Stomach (tissue), 9 donors: ENCODE results near the gene ARHGEF10L. TPM values are rescaled to one million over a fixed set of nuclear protein-coding genes. Genes with fewer than 3 reads are reported as not detected.

Experiments
- DNase-seq, 2 donors: peaks; one replicate each; pipeline versions ENCODE4 v3.0.0 to v3.0.0-alpha.2; 2013 to 2019
- H3K27ac ChIP-seq, 5 donors: fragments of 200-600 bp in 4 of 5; sonication (generic) in 4 of 5; one replicate each; pipeline ENCODE4 v1.5.1; 2013 to 2019; ENCODE audit warnings: mild to moderate bottlenecking in 1 of 5, moderate library complexity in 1 of 5
- H3K27me3 ChIP-seq, 3 donors: fragments of 200-600 bp; sonication (generic); one replicate each; pipeline ENCODE4 v1.5.1; 2017 to 2019; ENCODE audit warnings: mixed run types in 1 of 3
- H3K36me3 ChIP-seq, 4 donors: fragments of 200-600 bp; sonication (generic); 1 replicate in 3 of 4; 2 replicates in 1 of 4; pipeline ENCODE4 v1.5.1; 2016 to 2019
- H3K4me1 ChIP-seq, 4 donors: fragments of 200-600 bp; sonication (generic); one replicate each; pipeline ENCODE4 v1.5.1; 2016 to 2019
- H3K4me3 ChIP-seq, 4 donors: fragments of 200-600 bp; sonication (generic) in 3 of 4; one replicate each; pipeline ENCODE4 v1.5.1; 2016 to 2019; ENCODE audit warnings: mild to moderate bottlenecking in 1 of 4
- H3K9me3 ChIP-seq, 4 donors: fragments of 200-600 bp; sonication (generic); one replicate each; pipeline ENCODE4 v1.5.1; 2016 to 2019
- CTCF ChIP-seq, 7 experiments: fragments of 450-650 bp in 4 of 7; fragments of 200-600 bp in 3 of 7; sonication (generic) in 3 of 7; IDR thresholded peaks; one replicate each; pipeline ENCODE4 v1.5.1; 2016 to 2019; ENCODE audit warnings: antibody characterized with exemption in 7 of 7, control low read depth in 2 of 7, mild to moderate bottlenecking in 1 of 7
- EP300 ChIP-seq: sonication (generic); formaldehyde crosslinking; IDR thresholded peaks from one replicate; pipeline ENCODE4 v1.6.1; 2017; ENCODE audit warnings: antibody characterized with exemption
- POLR2A ChIP-seq, 4 donors: fragments of 450-650 bp; IDR thresholded peaks; one replicate each; pipeline ENCODE4 v1.6.1; 2016; ENCODE audit warnings: antibody characterized with exemption in 4 of 4, control low read depth in 2 of 4, mild to moderate bottlenecking in 1 of 4, moderate library complexity in 1 of 4
- POLR2AphosphoS5 ChIP-seq, 3 donors: sonication (generic); formaldehyde crosslinking; IDR thresholded peaks; one replicate each; pipeline ENCODE4 v1.6.1; 2016; ENCODE audit warnings: antibody characterized with exemption in 3 of 3
- WGBS, 5 donors: extraction: QIAGEN DNeasy Blood & Tissue Kit in 3 of 5; methylation state at CpG; one replicate each; pipeline versions ENCODE4 v1.1.5 to v1.1.7; 2013 to 2018; 5-methylcytosine and 5-hydroxymethylcytosine counted together
- intact Hi-C: fragments of 100-400 bp; cut with DNase I; formaldehyde crosslinking; loops from one replicate; pipeline ENCODE4 v1.15.1; 2023; ENCODE audit warnings: low total_unique reads
- polyA plus RNA-seq, 3 donors: library from polyadenylated mRNA; stranded (reverse); fragments of 200-250 nt; gene quantifications; one replicate each; pipeline ENCODE4 v1.2.3, GENCODE V29; 2013
- total RNA-seq, 5 donors: library from RNA; depleted of rRNA; stranded (reverse); fragments of >200 nt; gene quantifications; one replicate each; pipeline versions ENCODE4 v1.1.0 to v1.2.3, GENCODE V29; 2014 to 2016
- donor health status: healthy with polysubstance abuse.
- donor health status: Bipolar disorder and iron deficiency.
- donor health status: healthy.

The ARHGEF10L gene
- total and polyA plus RNA-seq, 8 donors: 15.4 to 329 (median 45.0) TPM

- Histone ChIP-seq H3K4me3 (no peak overlapping the region), H3K27me3 (no peaks in the 10 kb centered on the region), H3K4me1 (peaks cover 67 to 100% (median 84%) of the 10 kb centered on the region in 4 donors), H3K27ac (peak overlapping the region in 4 of 5 donors; percentile 20 to 94 (median 69)), H3K36me3 (no peaks in the 10 kb centered on the region), H3K9me3 (no peaks in the 10 kb centered on the region)
- TF ChIP-seq POLR2A (IDR thresholded peaks at IDR 0.05) (no peak), EP300 (no peak), CTCF (IDR thresholded peaks at IDR 0.05) (no peak), POLR2AphosphoS5 (IDR thresholded peaks at IDR 0.05) (no peak)
- no peak for DNase-seq
- intact Hi-C loops: no loop called here
- WGBS, 5 donors: 79 to 92% (median 86%) methylated on average over 9 of the region's 9 CpGs
Observed at GRCh38 chr1:17572264-17572985, 32.9 kb downstream of the ARHGEF10L start.

- peak in 1 of 2 donors; percentile 70 for DNase-seq
- Histone ChIP-seq H3K4me3 (no peak overlapping the region), H3K27ac (peak overlapping the region in 4 of 5 donors; percentile 52 to 94 (median 74)), H3K4me1 (peaks cover 57 to 100% (median 79%) of the 10 kb centered on the region in 4 donors), H3K27me3 (no peaks in the 10 kb centered on the region), H3K9me3 (no peaks in the 10 kb centered on the region), H3K36me3 (no peaks in the 10 kb centered on the region)
- TF ChIP-seq POLR2AphosphoS5 (IDR thresholded peaks at IDR 0.05): no peak
- TF ChIP-seq CTCF (IDR thresholded peaks at IDR 0.05): no peak
- TF ChIP-seq POLR2A (IDR thresholded peaks at IDR 0.05): no peak
- TF ChIP-seq EP300: no peak
- WGBS, 5 donors: 20 to 56% (median 30%) methylated on average over 4 to 10 of the region's 10 CpGs
- intact Hi-C loops: no loop called here
Observed at GRCh38 chr1:17573518-17574041, 34.1 kb downstream of the ARHGEF10L start.

DNA sequence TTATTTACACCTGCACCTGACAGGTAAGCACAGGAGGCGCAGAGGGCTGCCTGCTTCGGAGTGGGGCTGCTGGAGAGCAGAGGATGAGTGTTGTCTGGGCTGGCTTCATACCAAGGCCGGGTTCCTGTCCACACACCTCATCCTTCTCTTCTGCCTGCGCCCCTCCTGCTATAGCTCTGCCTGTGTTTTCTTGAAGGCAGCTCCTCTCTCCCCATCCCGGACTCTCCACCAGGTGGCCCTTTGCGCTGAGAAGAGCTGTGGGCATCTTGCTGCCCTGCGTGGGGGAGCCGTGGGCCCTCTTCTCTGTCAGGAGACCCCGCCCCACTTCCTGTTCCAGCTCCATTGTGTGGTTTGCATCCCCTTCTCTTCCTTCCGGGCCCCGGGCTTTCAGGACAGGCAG is 35.0 kb downstream of the ARHGEF10L start:
- TF ChIP-seq EP300 (no peak), POLR2AphosphoS5 (IDR thresholded peaks at IDR 0.05) (no peak), CTCF (IDR thresholded peaks at IDR 0.05) (no peak), POLR2A (IDR thresholded peaks at IDR 0.05) (no peak)
- Histone ChIP-seq H3K4me3 (no peak overlapping the region), H3K27me3 (no peaks in the 10 kb centered on the region), H3K27ac (peak overlapping the region in 4 of 5 donors; percentile 52 to 94 (median 74)), H3K4me1 (peaks cover 49 to 98% (median 72%) of the 10 kb centered on the region in 4 donors), H3K36me3 (no peaks in the 10 kb centered on the region), H3K9me3 (no peaks in the 10 kb centered on the region)
- WGBS, 5 donors: 54 to 64% (median 57%) methylated on average over 11 of the region's 11 CpGs
- intact Hi-C loops: no loop called here
- peak in 1 of 2 donors; percentile 58 for DNase-seq

DNA sequence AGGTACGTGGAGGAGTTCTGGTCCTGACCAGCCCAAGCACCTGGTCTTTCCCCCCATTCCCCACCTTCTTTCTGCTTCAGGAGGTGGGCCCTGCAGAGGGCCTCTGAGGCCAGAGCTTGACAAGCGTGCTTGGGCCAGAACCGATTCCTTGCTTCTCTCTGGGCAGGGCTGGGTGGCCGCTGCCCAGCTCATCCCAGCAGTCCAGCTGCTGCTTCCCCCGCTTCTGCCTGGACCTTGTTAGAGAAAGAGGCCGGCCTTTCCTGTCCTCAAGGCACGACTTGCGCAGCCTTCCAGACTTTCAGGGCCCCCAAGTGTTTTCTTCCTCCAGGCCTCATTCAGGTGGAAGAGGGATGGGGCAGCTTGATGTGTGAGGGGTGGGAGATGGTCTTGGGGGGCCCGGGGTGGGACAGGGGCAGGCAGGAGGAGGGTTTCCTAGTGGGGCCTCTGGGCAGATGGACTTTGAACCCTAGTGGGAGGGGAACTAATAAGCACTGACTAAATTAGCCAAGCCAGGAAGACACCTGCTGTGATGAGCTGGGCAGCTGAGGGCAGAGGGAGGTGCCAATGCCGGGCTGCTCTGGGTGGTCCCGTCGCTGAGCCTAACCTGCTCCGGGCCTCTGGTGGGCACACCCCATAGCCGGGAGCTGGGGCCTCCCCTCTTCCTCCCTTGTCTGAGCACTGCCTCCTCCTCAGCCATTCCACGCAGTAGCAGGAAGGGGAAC is 36.5 kb downstream of the ARHGEF10L start:
- Histone ChIP-seq H3K4me3 (no peak overlapping the region), H3K27ac (peak overlapping the region; percentile 17 to 94 (median 61)), H3K9me3 (no peaks in the 10 kb centered on the region), H3K27me3 (no peaks in the 10 kb centered on the region), H3K4me1 (peaks cover 42 to 98% (median 70%) of the 10 kb centered on the region in 4 donors), H3K36me3 (no peaks in the 10 kb centered on the region)
- TF ChIP-seq CTCF (IDR thresholded peaks at IDR 0.05) (no peak), POLR2A (IDR thresholded peaks at IDR 0.05) (no peak)
- intact Hi-C loops: no loop called here
- peak in 1 of 2 donors; percentile 69 for DNase-seq
- 51 to 60% (median 59%) methylated on average over 13 to 15 of the region's 15 CpGs for WGBS, 5 donors
